Measurements from ENCODE around the gene MICAL1.

- peak in 1 of 2 donors; percentile 32 for TF ChIP-seq POLR2AphosphoS5 (IDR thresholded peaks at IDR 0.05)
- peak; percentile 5 to 50 (median 32) for TF ChIP-seq CTCF (IDR thresholded peaks at IDR 0.05)
Measured at GRCh38 chr6:109440331-109441068, 15.1 kb downstream of the MICAL1 start, which contains the start of the genes PPIL6 and SMPD2.
